K562 (cell line): ENCODE measurements around the gene AARS1. TPM values are rescaled to one million over a fixed set of nuclear protein-coding genes. Genes with fewer than 3 reads are reported as not detected.

Source experiments
- ATAC-seq: fragments of 200-7000 bp; cut with Tn5 transposase; 3 replicates; pipeline ENCODE4 v1.9.1; 2020; ENCODE audit warnings: moderate library complexity
- BruUV-seq: library from RNA; stranded (reverse); fragments of 400-500 nt; replicated peaks from 2 replicates; lab custom pipeline; 2021; lab: Mats Ljungman, UMichigan
- CTCF ChIA-PET: fragments of 300-600 bp; formaldehyde crosslinking; extraction: SDS; loops from one replicate; lab custom pipeline; 2021; ENCODE audit warnings: low intra/inter-chr PET ratio; lab: Yijun Ruan, JAX
- POLR2A ChIA-PET: fragments of 300-600, 350-650 bp; sonication (Branson Sonifier 250); formaldehyde crosslinking; extraction: SDS; loops from one replicate; lab custom pipeline; 2021; ENCODE audit warnings: antibody characterized with exemption, inconsistent platforms; lab: Yijun Ruan, JAX
- DNase-seq, 4 experiments: peaks; one replicate each; pipeline versions ENCODE4 v3.0.0 to v3.0.0-alpha.2; 2011 to 2018; ENCODE audit warnings: low spot score in 3 of 4, mixed read lengths in 3 of 4; ENCODE audit errors: extremely low read depth in 1 of 4
- FAIRE-seq: peaks from 2 replicates; lab custom pipeline; 2011; peaks lifted over from hg19 to GRCh38; lab: Jason Lieb, UNC
- H2AFZ ChIP-seq: 2 replicates; pipeline ENCODE4 v1.6.0; 2011; ENCODE audit warnings: low read depth, low read length, control low read depth, inconsistent platforms
- H3K27ac ChIP-seq: fragments of 200-600 bp; 3 replicates; pipeline ENCODE4 v1.8.0; 2011; ENCODE audit warnings: low read depth, mild to moderate bottlenecking, control low read depth, inconsistent platforms, low read length, moderate library complexity, mixed read lengths; ENCODE audit errors: extremely low read depth
- H3K27me3 ChIP-seq, 2 experiments: fragments of 300-600 bp in 1 of 2; 2 replicates in 1 of 2; 3 replicates in 1 of 2; pipeline versions ENCODE4 v1.6.0 to v1.8.0; 2011; ENCODE audit warnings: inconsistent platforms in 2 of 2, low read length in 2 of 2, mild to moderate bottlenecking in 1 of 2, mixed read lengths in 1 of 2, moderate library complexity in 1 of 2; ENCODE audit not compliant: control insufficient read depth in 2 of 2, insufficient read depth in 2 of 2
- H3K36me3 ChIP-seq: fragments of 300-600 bp; 3 replicates; pipeline ENCODE4 v1.8.0; 2011; ENCODE audit warnings: mild to moderate bottlenecking, low read length, inconsistent platforms; ENCODE audit not compliant: control insufficient read depth, insufficient read depth
- H3K4me1 ChIP-seq, 2 experiments: fragments of 200-600 bp in 1 of 2; replicated peaks in 1 of 2; 2 replicates in 1 of 2; 3 replicates in 1 of 2; pipeline versions ENCODE4 v1.5.1 to v1.8.0; 2011; ENCODE audit warnings: inconsistent platforms in 2 of 2, low read length in 2 of 2, mild to moderate bottlenecking in 1 of 2, mixed read lengths in 1 of 2, moderate library complexity in 1 of 2; ENCODE audit not compliant: control insufficient read depth in 2 of 2, insufficient read depth in 2 of 2
- H3K4me2 ChIP-seq: 2 replicates; pipeline ENCODE4 v1.6.1; 2011; ENCODE audit warnings: low read length, control low read depth, inconsistent platforms, mixed read lengths; ENCODE audit not compliant: insufficient read depth
- H3K4me3 ChIP-seq: fragments of 200-600 bp; sonication (generic), shearing (Covaris generic); 2 replicates; pipeline ENCODE4 v1.5.1; 2016; ENCODE audit warnings: control low read depth, inconsistent platforms
- H3K79me2 ChIP-seq: fragments of 200-600 bp; 3 replicates; pipeline ENCODE4 v1.8.0; 2011; ENCODE audit warnings: low read length, inconsistent platforms; ENCODE audit not compliant: control insufficient read depth, insufficient read depth
- H3K9ac ChIP-seq, 2 experiments: 2 replicates each; pipeline versions ENCODE4 v1.6.0 to v1.6.1; 2011; ENCODE audit warnings: low read depth in 2 of 2, low read length in 2 of 2, control low read depth in 1 of 2, inconsistent platforms in 1 of 2, mild to moderate bottlenecking in 1 of 2, mixed read lengths in 1 of 2; ENCODE audit not compliant: insufficient read depth in 1 of 2
- H3K9me1 ChIP-seq: one replicate; pipeline ENCODE4 v1.6.0; 2011; ENCODE audit warnings: inconsistent platforms, mild to moderate bottlenecking, low read length, moderate library complexity; ENCODE audit not compliant: control insufficient read depth, insufficient read depth
- H3K9me3 ChIP-seq: replicated peaks from 2 replicates; pipeline ENCODE4 v1.5.1; 2011; ENCODE audit warnings: low read depth, low read length, inconsistent platforms; ENCODE audit not compliant: control insufficient read depth, insufficient read depth
- H4K20me1 ChIP-seq: replicated peaks from 2 replicates; pipeline ENCODE4 v1.6.1; 2011; ENCODE audit warnings: low read length, inconsistent platforms, mixed read lengths; ENCODE audit not compliant: control insufficient read depth, insufficient read depth
- ARNT ChIP-seq, 2 experiments: fragments of 450-650 bp; IDR thresholded peaks; 2 replicates each; pipeline ENCODE4 v1.6.1; 2016; ENCODE audit warnings: mild to moderate bottlenecking in 1 of 2
- ASH1L ChIP-seq: fragments of 450-650 bp; IDR thresholded peaks from 2 replicates; pipeline ENCODE4 v1.6.1; 2018; ENCODE audit warnings: borderline replicate concordance, mild to moderate bottlenecking, low read depth; ENCODE audit not compliant: partially characterized antibody
- ATF1 ChIP-seq, 2 experiments: fragments of 450-650 bp in 1 of 2; IDR thresholded peaks; 2 replicates each; pipeline ENCODE4 v1.6.1; 2016; ENCODE audit warnings: missing compliant biosample characterization in 1 of 2, missing genetic modification characterization in 1 of 2
- CBX5 ChIP-seq: IDR thresholded peaks from 2 replicates; pipeline ENCODE4 v1.6.1; 2014; ENCODE audit warnings: low read depth, borderline replicate concordance
- COPS2 ChIP-seq: fragments of 450-650 bp; conservative IDR thresholded peaks from 2 replicates; pipeline ENCODE4 v1.6.1; 2016; ENCODE audit warnings: mild to moderate bottlenecking, moderate library complexity
- CTCFL ChIP-seq: IDR thresholded peaks from 2 replicates; pipeline ENCODE4 v1.6.1; 2011; ENCODE audit warnings: borderline replicate concordance, low read depth, mild to moderate bottlenecking, moderate library complexity, low read length; ENCODE audit not compliant: insufficient read depth, poor library complexity, severe bottlenecking
- DNMT1 ChIP-seq: fragments of 450-650 bp; IDR thresholded peaks from 2 replicates; pipeline ENCODE4 v1.6.1; 2016; ENCODE audit warnings: antibody characterized with exemption, mild to moderate bottlenecking
- ESRRA ChIP-seq: fragments of 450-650 bp; IDR thresholded peaks from 2 replicates; pipeline ENCODE4 v1.6.1; 2014; ENCODE audit warnings: low read depth, mild to moderate bottlenecking, moderate library complexity, borderline replicate concordance
- GATA2 ChIP-seq: sonication (generic); formaldehyde crosslinking; IDR thresholded peaks from 2 replicates; pipeline ENCODE4 v1.4.0; 2020; ENCODE audit warnings: mild to moderate bottlenecking, missing genetic modification reagents
- HNRNPL ChIP-seq: fragments of 200-400 bp; formaldehyde crosslinking; IDR thresholded peaks from 2 replicates; pipeline ENCODE4 v1.6.1; 2017; ENCODE audit warnings: low read depth, mild to moderate bottlenecking, low read length
- MXD1 ChIP-seq: fragments of 250-450 bp; sonication (Bioruptor Pico); IDR thresholded peaks from 2 replicates; pipeline ENCODE4 v1.8.0; 2021; ENCODE audit warnings: borderline replicate concordance, mild to moderate bottlenecking, moderate library complexity; ENCODE audit not compliant: poor library complexity, severe bottlenecking
- RCOR1 ChIP-seq, 2 experiments: IDR thresholded peaks; 2 replicates each; pipeline ENCODE4 v1.6.1; 2012; ENCODE audit warnings: low read depth in 2 of 2, low read length in 2 of 2, borderline replicate concordance in 1 of 2, improper control_type of control experiment in 1 of 2
- STAG1 ChIP-seq: sonication (generic); formaldehyde crosslinking; IDR thresholded peaks from 2 replicates; pipeline ENCODE4 v1.5.0; 2020; ENCODE audit warnings: missing genetic modification reagents, borderline replicate concordance
- XRCC4 ChIP-seq: IDR thresholded peaks from one replicate; pipeline ENCODE4 v1.6.1; 2011; ENCODE audit not compliant: insufficient read depth, insufficient read length; ENCODE audit errors: extremely low read depth
- ZFP1 ChIP-seq: fragments of 450-650 bp; formaldehyde crosslinking; IDR thresholded peaks from 2 replicates; pipeline ENCODE4 v1.4.0; 2020; ENCODE audit warnings: mild to moderate bottlenecking, mixed read lengths
- ZFP36 ChIP-seq: fragments of 150-350 bp; IDR thresholded peaks from 2 replicates; pipeline ENCODE4 v1.6.1; 2018; ENCODE audit warnings: low read length, low read depth; ENCODE audit not compliant: partially characterized antibody
- ZNF384 ChIP-seq: IDR thresholded peaks from 2 replicates; pipeline ENCODE4 v1.6.1; 2012; ENCODE audit warnings: low read depth, low read length, improper control_type of control experiment
- ZNF449 ChIP-seq: fragments of 250-450 bp; sonication (Bioruptor Pico); IDR thresholded peaks from 2 replicates; pipeline ENCODE4 v1.8.0; 2022; ENCODE audit warnings: moderate library complexity, mild to moderate bottlenecking, inconsistent platforms
- WGBS: fragments of 100-300 bp; shearing (Covaris generic); methylation state at CpG from one replicate; pipeline ENCODE4 v1.1.6; 2016; ENCODE audit warnings: low coverage, mixed read lengths; ENCODE audit not compliant: insufficient coverage; ENCODE audit errors: missing lambda C conversion rate; 5-methylcytosine and 5-hydroxymethylcytosine counted together
- in situ Hi-C: fragments of 300-500 bp; cut with MboI; formaldehyde crosslinking; loops from 4 replicates; pipeline ENCODE4 v1.15.0; 2018; ENCODE audit warnings: inconsistent platforms, mixed read lengths
- intact Hi-C: fragments of 100-400 bp; cut with micrococcal nuclease; formaldehyde crosslinking; loops from 2 replicates; pipeline ENCODE4 v1.14.2; 2022
- polyA plus RNA-seq, 8 experiments: library from polyadenylated mRNA; depleted of rRNA in 4 of 8; stranded (reverse) in 5 of 8; unstranded in 3 of 8; fragments of >200 nt; fragmentation: Nextera tagmentation in 2 of 8; fragmentation: Illumina TruSeq in 1 of 8; extraction: Ambion mirVana in 2 of 8; extraction: Trizol in 1 of 8; gene quantifications; 2 replicates each; pipeline versions ENCODE4 v1.2.1 to v1.2.3, GENCODE V29; 2011 to 2014; ENCODE audit warnings: inconsistent platforms in 1 of 8, missing spikeins in 1 of 8
- total RNA-seq, 7 experiments: library from RNA; depleted of rRNA in 6 of 7; stranded (reverse); fragments of >200 nt in 6 of 7; fragmentation: Illumina TruSeq in 2 of 7; extraction: Trizol in 2 of 7; gene quantifications; 2 replicates each; pipeline versions ENCODE4 v1.2.1 to v1.2.3, GENCODE V29; 2011 to 2021; ENCODE audit warnings: low replicate concordance in 1 of 7

The AARS1 gene
- total and polyA plus RNA-seq, 9 of the 15 experiments (the other 6 are each of a cell fraction or from before 2014, with no cell fraction given): 50.1 to 235 (median 174) TPM

- WGBS: under 1% methylated on average over 44 of the region's 65 CpGs
- peaks cover 35% of the 10 kb centered on the region for H3K79me2 ChIP-seq
- peak within 1 kb of the TSS; percentile 72 for H2AFZ ChIP-seq
- POLR2A ChIA-PET: interaction anchor here (0.6 to 4.9 kb wide), 15 partner anchors 10 to 1232 kb away, joined by 3 to 57 read pairs (median 3); partner anchors contain the start of gene AARS1
- peaks cover 33% of the 10 kb centered on the region for H4K20me1 ChIP-seq
- H3K4me1 ChIP-seq: peaks cover 5 to 20% of the 10 kb centered on the region in 2 experiments; a peak in 4 of 5 replicates
- ATAC-seq: peak; percentile 91
- peak within 1 kb of the TSS; percentile 85 for H3K4me3 ChIP-seq
- peak within 1 kb of the TSS; percentile 88 for H3K4me2 ChIP-seq
- H3K36me3 ChIP-seq: peaks cover 59% of the 10 kb centered on the region
- no peaks in the 10 kb centered on the region for H3K27me3 ChIP-seq
- peak within 1 kb of the TSS; percentile 93 for H3K27ac ChIP-seq
- in situ Hi-C loops: no loop called here
- peak; percentile 91 to 96 (median 93) for DNase-seq
- no peaks in the 10 kb centered on the region for H3K9me3 ChIP-seq
- intact Hi-C loops: no loop called here
- H3K9ac ChIP-seq: peak within 1 kb of the TSS; percentile 80 to 99
- no TSS peak for BruUV-seq
- CTCF ChIA-PET: interaction anchor here (0.7 kb wide), 2 partner anchors 402 to 1555 kb away, joined by 3 read pairs; no protein-coding TSS in a partner anchor
- FAIRE-seq: peak; percentile 74
- no peaks in the 10 kb centered on the region for H3K9me1 ChIP-seq
- TF ChIP-seq HNRNPL: no peak
- TF ChIP-seq STAG1 (CRISPR knock-in tag): no peak
- TF ChIP-seq ASH1L: no peak
- TF ChIP-seq ZNF384: no peak
- no peak for TF ChIP-seq GATA2 (CRISPR knock-in tag)
- no peak for TF ChIP-seq COPS2
- no peak for TF ChIP-seq ATF1 (CRISPR knock-in tag; IDR thresholded peaks at IDR 0.05)
- peak; percentile 54 for TF ChIP-seq ATF1 (tag; IDR thresholded peaks at IDR 0.05)
- TF ChIP-seq ZFP36: no peak
- peak; percentile 70; the same call in 1 of the 2 replicates for TF ChIP-seq ESRRA
- no peak for TF ChIP-seq ARNT (IDR thresholded peaks at IDR 0.05)
- TF ChIP-seq RCOR1 (IDR thresholded peaks at IDR 0.05; ENCODE audit: borderline replicate concordance in 1 of 2, low read depth in 2 of 2, low read length in 2 of 2): peak in 1 of 2 experiments; percentile 77; a peak in 1 of 4 replicates
- peak; percentile 99 for TF ChIP-seq CTCFL
- TF ChIP-seq XRCC4: no peak
- no peak for TF ChIP-seq CBX5
- TF ChIP-seq MXD1 (CRISPR knock-in tag): no peak
- peak; percentile 81 for TF ChIP-seq ZFP1
- TF ChIP-seq DNMT1: peak; percentile 99
- TF ChIP-seq ZNF449 (CRISPR knock-in tag): no peak
These were observed 37.5 kb downstream of the AARS1 start, which contains the start of gene EXOSC6 for GRCh38 chr16:70251629-70252354. TSS of gene EXOSC6 (minus strand) at chr16:70251940. CDS start at chr16:70251900, 40 bp downstream.
